LNCaP clone FGC (cell line): ENCODE results near the gene GPR6.

ENCODE experiments used
- DNase-seq: peaks from one replicate; pipeline ENCODE4 v3.0.0-alpha.2; 2011; ENCODE audit warnings: low read depth
- H3K4me3 ChIP-seq: 2 replicates; pipeline ENCODE4 v1.5.1; 2011; ENCODE audit warnings: mild to moderate bottlenecking, low read depth, low read length, control low read depth
- CTCF ChIP-seq: IDR thresholded peaks from 2 replicates; pipeline ENCODE4 v1.5.1; 2012; ENCODE audit warnings: mild to moderate bottlenecking; ENCODE audit not compliant: control insufficient read depth, insufficient read depth; ENCODE audit errors: extremely low read depth

Gene GPR6, protein sequence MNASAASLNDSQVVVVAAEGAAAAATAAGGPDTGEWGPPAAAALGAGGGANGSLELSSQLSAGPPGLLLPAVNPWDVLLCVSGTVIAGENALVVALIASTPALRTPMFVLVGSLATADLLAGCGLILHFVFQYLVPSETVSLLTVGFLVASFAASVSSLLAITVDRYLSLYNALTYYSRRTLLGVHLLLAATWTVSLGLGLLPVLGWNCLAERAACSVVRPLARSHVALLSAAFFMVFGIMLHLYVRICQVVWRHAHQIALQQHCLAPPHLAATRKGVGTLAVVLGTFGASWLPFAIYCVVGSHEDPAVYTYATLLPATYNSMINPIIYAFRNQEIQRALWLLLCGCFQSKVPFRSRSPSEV

GRCh38 chr6:109978174-109979032 lies at the start of gene GPR6:
TSS of gene GPR6 (plus strand) at chr6:109978311. CDS start at chr6:109979113, 802 bp downstream.
- H3K4me3 ChIP-seq: no peak within 1 kb of the TSS
- DNase-seq: peak; percentile 8
- TF ChIP-seq CTCF: no peak

GRCh38 chr6:109934293-109934692 lies 43.8 kb upstream of the GPR6 start:
- H3K4me3 ChIP-seq: no peak overlapping the region
- no peak for TF ChIP-seq CTCF
- no peak for DNase-seq

GRCh38 chr6:109939654-109940053 lies 38.5 kb upstream of the GPR6 start:
- DNase-seq: no peak
- no peak for TF ChIP-seq CTCF
- no peak overlapping the region for H3K4me3 ChIP-seq

DNA sequence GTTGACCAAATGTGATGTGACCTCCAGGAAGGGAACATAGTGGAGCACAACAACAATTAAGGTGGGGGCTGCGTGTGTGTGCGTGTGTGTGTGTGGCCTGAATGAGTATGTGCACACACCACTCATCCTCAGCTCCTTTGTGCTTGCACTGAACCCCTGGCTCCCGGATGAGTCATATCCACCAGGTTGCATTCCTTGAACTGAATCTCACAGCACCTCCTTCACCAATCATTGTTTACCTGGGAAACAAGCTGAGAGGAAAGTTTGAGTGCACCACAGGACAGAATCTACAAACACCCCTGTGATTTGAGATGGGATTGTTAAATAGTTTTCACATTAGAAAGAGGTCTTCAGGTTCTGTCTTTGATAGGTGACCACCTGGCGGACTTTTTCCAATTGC lies 33.7 kb upstream of the GPR6 start:
- TF ChIP-seq CTCF: no peak
- DNase-seq: no peak
- no peak overlapping the region for H3K4me3 ChIP-seq

- H3K4me3 ChIP-seq: no peak overlapping the region
- DNase-seq: no peak
Measured at GRCh38 chr6:109945091-109945490, 33.0 kb upstream of the GPR6 start.

GRCh38 chr6:109946979-109947378 lies 31.1 kb upstream of the GPR6 start:
- no peak overlapping the region for H3K4me3 ChIP-seq
- DNase-seq: no peak
- no peak for TF ChIP-seq CTCF

More at GRCh38 chr6:109945091-109945490, 33.0 kb upstream of the GPR6 start:
- TF ChIP-seq CTCF: no peak
